Kidney epithelial cell (primary cell): Measurements from ENCODE around the gene C15orf40. TPM values are rescaled to one million over a fixed set of nuclear protein-coding genes. Genes with fewer than 3 reads are reported as not detected.

Source experiments
- DNase-seq: peaks from one replicate; pipeline ENCODE4 v3.0.0-alpha.2; 2010; ENCODE audit warnings: low read depth
- H3K27me3 ChIP-seq: 2 replicates; pipeline ENCODE4 v1.6.0; 2011; ENCODE audit warnings: low read length; ENCODE audit not compliant: control insufficient read depth, insufficient read depth
- H3K36me3 ChIP-seq: 2 replicates; pipeline ENCODE4 v1.5.1; 2011; ENCODE audit warnings: low read length; ENCODE audit not compliant: control insufficient read depth, insufficient read depth
- H3K4me3 ChIP-seq: 2 replicates; pipeline ENCODE4 v1.5.1; 2011; ENCODE audit warnings: low read depth, mild to moderate bottlenecking, control low read depth, low read length
- total RNA-seq: library from RNA; depleted of rRNA; stranded (reverse); fragments of >200 nt; gene quantifications from 2 replicates; pipeline ENCODE4 v1.2.3, GENCODE V29; 2015
- TF ChIP-seq, protein P1 (sequence below): IDR thresholded peaks from 2 replicates; pipeline ENCODE4 v1.5.1; 2011; ENCODE audit warnings: mild to moderate bottlenecking, moderate library complexity, low read length, control low read depth, inconsistent platforms; ENCODE audit not compliant: insufficient read depth, poor library complexity, severe bottlenecking

The C15orf40 gene
- 9.9 and 21.2 TPM in 2 replicates for total RNA-seq

DNA sequence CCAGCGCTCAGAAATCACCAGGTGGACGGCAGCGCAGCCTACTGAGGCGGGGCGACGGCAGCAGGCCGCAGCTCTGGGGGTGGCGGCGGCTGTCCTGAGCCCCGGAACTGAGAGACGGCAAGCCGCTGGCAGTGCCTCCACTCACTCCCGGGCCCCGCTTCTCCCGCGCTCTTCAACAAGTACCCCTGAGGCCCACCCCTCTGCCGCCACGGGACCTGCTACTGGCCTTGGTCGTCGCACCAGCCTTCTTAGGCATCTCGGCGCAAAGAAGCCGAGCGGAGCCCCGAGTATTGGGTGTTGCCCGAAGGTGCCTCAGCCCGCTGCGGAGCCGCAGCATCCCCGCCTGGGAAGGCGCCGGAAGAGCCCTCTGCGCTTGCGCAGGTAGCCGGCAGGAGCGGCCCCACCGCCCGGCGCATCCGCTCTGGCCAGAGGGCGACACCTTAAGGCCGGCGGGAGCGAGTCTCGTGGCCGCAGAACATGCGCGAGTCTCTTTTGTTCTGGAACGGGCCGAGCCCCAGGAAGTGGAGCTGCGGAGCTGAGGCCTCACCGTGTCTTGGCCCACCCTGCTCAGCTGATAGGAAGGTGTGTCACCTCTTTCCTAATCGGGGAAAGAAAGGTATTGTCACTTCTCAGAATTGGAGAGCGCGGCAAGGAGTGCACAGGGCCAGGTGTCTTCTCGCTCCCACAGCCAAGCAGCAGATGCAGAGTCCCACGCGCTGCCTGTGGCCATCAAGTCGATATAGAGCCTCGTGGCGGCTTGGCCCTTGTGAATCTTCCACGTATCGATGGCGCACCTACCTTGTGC, at the start of gene C15orf40:
C15orf40 (minus strand) TSS at position 369 of the 805 bp plus-strand sequence; CDS start at position 337, 32 bp downstream.
- Histone ChIP-seq H3K4me3 (peak within 1 kb of the TSS; percentile 87), H3K36me3 (no peaks in the 10 kb centered on the region), H3K27me3 (no peaks in the 10 kb centered on the region)
- peak; percentile 65 for DNase-seq
- TF ChIP-seq, protein P1, sequence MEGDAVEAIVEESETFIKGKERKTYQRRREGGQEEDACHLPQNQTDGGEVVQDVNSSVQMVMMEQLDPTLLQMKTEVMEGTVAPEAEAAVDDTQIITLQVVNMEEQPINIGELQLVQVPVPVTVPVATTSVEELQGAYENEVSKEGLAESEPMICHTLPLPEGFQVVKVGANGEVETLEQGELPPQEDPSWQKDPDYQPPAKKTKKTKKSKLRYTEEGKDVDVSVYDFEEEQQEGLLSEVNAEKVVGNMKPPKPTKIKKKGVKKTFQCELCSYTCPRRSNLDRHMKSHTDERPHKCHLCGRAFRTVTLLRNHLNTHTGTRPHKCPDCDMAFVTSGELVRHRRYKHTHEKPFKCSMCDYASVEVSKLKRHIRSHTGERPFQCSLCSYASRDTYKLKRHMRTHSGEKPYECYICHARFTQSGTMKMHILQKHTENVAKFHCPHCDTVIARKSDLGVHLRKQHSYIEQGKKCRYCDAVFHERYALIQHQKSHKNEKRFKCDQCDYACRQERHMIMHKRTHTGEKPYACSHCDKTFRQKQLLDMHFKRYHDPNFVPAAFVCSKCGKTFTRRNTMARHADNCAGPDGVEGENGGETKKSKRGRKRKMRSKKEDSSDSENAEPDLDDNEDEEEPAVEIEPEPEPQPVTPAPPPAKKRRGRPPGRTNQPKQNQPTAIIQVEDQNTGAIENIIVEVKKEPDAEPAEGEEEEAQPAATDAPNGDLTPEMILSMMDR, result peak; percentile 71

DNA sequence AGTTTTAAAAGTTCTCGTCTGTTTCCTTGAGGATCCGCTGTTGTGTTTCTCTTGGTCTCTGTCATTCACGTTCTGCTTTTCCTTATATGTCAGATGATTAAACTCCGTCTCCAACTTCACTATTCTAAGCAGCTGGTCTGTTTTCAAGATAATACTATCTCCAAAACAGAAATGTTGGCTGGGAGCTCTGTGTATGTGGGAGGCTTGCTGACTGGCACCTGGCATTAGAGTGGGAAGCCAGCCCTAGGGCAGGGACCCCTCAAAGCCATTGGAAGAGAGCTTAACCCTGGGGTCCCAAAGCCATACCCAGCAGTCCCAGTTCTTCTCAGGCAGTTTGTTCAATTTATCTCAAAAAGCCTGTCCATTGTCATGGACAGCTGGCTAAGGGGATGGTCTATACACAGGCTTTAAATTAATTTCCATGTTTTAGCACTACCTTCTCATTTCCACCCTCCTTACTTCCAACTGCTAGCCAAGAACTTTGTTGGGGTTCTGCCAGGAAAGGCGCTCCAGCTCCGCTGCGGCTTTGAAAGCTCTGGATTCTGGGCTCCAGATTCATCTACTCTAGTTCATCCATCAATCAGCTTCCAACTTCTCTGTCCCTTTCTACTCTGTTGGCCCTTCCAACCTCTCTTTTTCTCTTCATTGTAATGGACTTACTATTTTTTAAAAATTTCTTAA, 46.4 kb upstream of the C15orf40 start:
- Histone ChIP-seq H3K27me3 (no peaks in the 10 kb centered on the region), H3K4me3 (no peak overlapping the region), H3K36me3 (no peaks in the 10 kb centered on the region)
- TF ChIP-seq, protein P1, result no peak
- DNase-seq, result no peak

DNA sequence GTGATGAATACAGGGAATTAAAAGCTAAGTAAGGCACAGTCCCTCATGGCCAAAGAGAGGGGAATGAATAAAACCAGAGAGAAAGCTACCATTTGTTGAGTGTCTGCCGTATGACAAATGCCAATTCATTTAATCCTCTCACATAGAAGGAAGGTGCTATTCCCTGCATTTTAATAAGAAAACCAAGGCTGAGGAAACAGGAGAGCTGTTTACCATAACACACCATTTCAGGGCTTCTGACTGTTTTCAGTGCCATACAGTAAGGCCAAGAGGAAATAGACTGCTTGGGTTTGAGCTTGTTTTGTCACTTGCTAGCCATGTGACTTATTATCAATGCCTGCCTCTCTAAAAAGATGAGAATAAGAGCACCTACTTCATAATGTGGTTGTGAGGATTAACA, 45.6 kb upstream of the C15orf40 start:
- Histone ChIP-seq H3K27me3 (no peaks in the 10 kb centered on the region), H3K4me3 (no peak overlapping the region), H3K36me3 (no peaks in the 10 kb centered on the region)
- no peak for DNase-seq
- TF ChIP-seq, protein P1, result no peak

DNA sequence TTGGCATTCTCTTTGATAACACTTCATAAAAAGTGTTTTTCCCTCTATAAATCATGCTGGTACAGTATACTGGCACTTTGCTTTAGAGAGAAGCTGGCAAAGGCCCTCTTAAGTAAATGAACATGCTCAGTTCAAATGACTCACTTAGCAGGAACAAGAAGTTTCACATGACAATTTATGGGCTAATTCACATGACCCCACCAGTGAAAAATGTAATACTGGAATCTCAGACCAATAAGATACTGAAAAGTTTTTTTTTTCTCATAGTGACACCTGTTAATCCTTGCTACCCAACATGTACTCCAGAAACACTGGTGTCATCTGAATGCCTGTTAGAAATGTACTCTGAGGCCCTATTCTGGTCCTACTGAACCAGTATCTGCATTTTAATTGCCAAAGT, 41.7 kb upstream of the C15orf40 start:
- no peaks in the 10 kb centered on the region for H3K36me3 ChIP-seq
- TF ChIP-seq, protein P1, result no peak
- no peak overlapping the region for H3K4me3 ChIP-seq
- DNase-seq, result peak; percentile 85
- H3K27me3 ChIP-seq, result no peaks in the 10 kb centered on the region

DNA sequence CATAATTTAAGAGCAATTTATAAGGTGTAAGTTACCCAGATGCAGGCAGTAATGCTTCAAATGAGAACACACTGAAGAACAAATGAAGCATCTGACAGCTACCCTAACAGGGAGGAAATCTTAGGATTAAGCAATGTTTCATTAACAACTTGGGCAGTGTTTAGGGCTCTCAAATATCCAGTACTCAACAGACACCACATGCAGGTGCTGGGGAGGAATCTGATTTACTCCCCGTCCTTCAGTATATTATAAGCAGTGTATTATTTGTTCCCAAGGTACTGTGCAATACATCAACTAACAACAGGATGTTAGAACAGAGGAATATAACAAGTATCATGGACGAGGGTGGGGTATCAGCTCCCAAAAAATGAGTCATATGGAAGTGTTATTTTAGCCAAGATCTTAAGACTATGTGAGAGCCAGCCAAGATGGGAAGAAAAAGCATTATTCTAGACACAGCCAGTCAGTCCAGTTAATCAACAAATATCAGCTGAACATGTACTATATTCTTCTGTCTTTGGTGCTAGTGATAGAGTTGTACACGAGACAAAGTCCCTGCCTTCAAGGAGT, 35.2 kb upstream of the C15orf40 start:
- DNase-seq, result no peak
- TF ChIP-seq, protein P1, result no peak
- Histone ChIP-seq H3K36me3 (no peaks in the 10 kb centered on the region), H3K27me3 (no peaks in the 10 kb centered on the region), H3K4me3 (no peak overlapping the region)
